Bronchial epithelial cell (primary cell): Measurements from ENCODE around the gene PCP2. TPM values are rescaled to one million over a fixed set of nuclear protein-coding genes. Genes with fewer than 3 reads are reported as not detected.

Experiments used
- DNase-seq: peaks from one replicate; pipeline ENCODE4 v3.0.0-alpha.2; 2010; ENCODE audit warnings: low read depth
- FAIRE-seq: peaks from 2 replicates; lab custom pipeline; 2011; peaks lifted over from hg19 to GRCh38; lab: Jason Lieb, UNC
- H3K27me3 ChIP-seq: 2 replicates; pipeline ENCODE4 v1.5.1; 2011; ENCODE audit warnings: low read length; ENCODE audit not compliant: control insufficient read depth, insufficient read depth
- H3K36me3 ChIP-seq: 2 replicates; pipeline ENCODE4 v1.5.1; 2011; ENCODE audit warnings: low read length; ENCODE audit not compliant: control insufficient read depth, insufficient read depth
- H3K4me3 ChIP-seq: 2 replicates; pipeline ENCODE4 v1.5.1; 2011; ENCODE audit warnings: mild to moderate bottlenecking, low read depth, low read length, control low read depth
- total RNA-seq: library from RNA; depleted of rRNA; stranded (reverse); fragments of >200 nt; gene quantifications from 2 replicates; pipeline ENCODE4 v1.2.1, GENCODE V29; 2014
- TF ChIP-seq, protein P1 (sequence below): IDR thresholded peaks from 2 replicates; pipeline ENCODE4 v1.5.1; 2011; ENCODE audit warnings: mild to moderate bottlenecking, moderate library complexity, low read length, control low read depth, inconsistent platforms; ENCODE audit not compliant: insufficient read depth, severe bottlenecking

Gene PCP2
- total RNA-seq: not detected in 2 replicates

DNA sequence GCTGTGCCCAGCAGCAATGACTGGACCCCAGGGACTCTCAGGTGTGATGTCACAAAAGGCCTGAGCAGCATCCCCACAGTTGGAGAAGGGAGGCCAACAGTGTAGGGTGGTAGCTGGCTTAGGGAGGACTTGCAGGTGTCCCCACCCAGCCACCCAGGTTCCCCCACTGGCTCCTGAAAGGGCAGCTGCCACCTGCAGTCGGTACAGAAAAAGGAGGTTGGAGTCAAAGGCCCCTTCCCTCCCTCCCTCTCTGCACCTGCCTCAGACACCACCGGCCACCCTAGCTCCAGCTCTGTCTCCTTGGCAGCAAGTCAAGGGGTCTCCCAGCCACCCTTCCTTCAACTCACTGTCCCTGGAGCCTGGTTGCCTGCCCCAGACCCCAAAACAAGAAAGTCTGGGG, at the start of gene PCP2:
PCP2 (minus strand) TSS at position 22 of the 400 bp plus-strand sequence. CDS start 262 bp downstream, outside the sequence.
- no peak within 1 kb of the TSS for H3K4me3 ChIP-seq
- DNase-seq (no peak), FAIRE-seq (no peak)
- no peaks in the 10 kb centered on the region for H3K27me3 ChIP-seq
- no peaks in the 10 kb centered on the region for H3K36me3 ChIP-seq
- TF ChIP-seq, protein P1, sequence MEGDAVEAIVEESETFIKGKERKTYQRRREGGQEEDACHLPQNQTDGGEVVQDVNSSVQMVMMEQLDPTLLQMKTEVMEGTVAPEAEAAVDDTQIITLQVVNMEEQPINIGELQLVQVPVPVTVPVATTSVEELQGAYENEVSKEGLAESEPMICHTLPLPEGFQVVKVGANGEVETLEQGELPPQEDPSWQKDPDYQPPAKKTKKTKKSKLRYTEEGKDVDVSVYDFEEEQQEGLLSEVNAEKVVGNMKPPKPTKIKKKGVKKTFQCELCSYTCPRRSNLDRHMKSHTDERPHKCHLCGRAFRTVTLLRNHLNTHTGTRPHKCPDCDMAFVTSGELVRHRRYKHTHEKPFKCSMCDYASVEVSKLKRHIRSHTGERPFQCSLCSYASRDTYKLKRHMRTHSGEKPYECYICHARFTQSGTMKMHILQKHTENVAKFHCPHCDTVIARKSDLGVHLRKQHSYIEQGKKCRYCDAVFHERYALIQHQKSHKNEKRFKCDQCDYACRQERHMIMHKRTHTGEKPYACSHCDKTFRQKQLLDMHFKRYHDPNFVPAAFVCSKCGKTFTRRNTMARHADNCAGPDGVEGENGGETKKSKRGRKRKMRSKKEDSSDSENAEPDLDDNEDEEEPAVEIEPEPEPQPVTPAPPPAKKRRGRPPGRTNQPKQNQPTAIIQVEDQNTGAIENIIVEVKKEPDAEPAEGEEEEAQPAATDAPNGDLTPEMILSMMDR: no peak

DNA sequence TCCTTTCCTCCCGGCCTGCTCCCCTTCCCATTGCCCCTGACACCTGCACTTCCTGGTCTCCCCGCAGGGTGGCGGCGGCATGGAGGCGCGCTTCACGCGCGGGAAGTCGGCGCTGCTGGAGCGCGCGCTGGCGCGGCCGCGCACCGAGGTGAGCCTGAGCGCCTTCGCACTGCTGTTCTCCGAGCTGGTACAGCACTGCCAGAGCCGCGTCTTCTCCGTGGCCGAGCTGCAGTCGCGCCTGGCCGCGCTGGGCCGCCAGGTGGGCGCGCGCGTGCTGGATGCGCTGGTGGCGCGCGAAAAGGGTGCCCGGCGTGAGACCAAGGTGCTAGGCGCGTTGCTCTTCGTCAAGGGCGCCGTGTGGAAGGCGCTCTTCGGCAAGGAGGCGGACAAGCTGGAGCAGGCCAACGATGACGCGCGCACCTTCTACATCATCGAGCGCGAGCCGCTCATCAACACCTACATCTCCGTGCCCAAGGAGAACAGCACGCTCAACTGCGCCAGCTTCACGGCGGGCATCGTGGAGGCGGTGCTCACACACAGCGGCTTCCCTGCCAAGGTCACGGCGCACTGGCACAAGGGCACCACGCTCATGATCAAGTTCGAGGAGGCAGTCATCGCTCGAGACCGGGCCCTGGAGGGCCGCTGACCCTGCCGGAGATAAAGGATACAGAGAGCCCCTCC, 48.8 kb upstream of the PCP2 start:
- FAIRE-seq: no peak
- no peak for DNase-seq
- peaks cover 6% of the 10 kb centered on the region for H3K36me3 ChIP-seq
- H3K27me3 ChIP-seq: no peaks in the 10 kb centered on the region
- TF ChIP-seq, protein P1: no peak
- H3K4me3 ChIP-seq: no peak overlapping the region

DNA sequence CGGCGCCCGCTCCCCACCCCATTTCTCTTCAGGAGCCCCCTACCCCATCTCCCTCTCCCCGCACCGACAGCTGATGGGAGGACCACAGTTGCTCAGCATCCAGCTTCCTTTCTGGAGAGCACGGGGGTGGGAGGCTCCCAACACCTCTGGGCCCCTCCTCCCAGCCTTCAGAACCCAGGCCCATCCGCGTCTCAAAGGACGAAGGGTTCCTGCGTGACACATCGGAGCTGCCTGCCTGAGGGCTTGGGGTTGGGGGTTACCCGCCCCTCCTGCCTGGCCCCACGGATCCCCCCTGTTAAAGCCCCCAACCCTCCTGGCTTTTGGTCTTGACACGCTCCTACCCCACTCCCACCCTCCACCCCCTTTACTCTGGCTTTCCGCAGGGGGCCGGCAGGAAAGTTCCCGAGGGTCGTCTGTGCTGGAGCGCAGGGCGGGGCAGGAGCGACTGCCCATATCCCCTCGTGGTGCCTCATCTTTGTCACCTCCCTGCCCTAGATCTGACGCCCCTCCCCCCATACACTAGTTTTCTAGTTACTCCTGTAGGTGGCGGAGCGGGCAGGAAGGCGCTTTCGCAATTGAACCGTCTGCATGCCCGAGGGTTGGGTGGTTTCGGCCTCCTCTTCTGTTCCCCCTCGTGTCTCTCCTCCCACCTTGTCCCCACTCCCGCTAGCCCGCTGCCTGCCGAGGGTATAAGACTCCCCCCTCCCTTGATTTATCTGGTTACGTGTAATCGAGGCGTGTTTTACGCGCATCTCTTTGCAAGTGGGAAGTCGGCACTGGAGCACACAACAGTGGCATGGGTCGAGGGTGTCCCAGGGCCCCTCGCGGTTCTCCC, 48.0 kb upstream of the PCP2 start:
- DNase-seq (peak; percentile 50), FAIRE-seq (no peak)
- Histone ChIP-seq H3K4me3 (peak overlapping the region; percentile 99), H3K36me3 (peaks cover 6% of the 10 kb centered on the region), H3K27me3 (no peaks in the 10 kb centered on the region)
- TF ChIP-seq, protein P1: peak; percentile 78

DNA sequence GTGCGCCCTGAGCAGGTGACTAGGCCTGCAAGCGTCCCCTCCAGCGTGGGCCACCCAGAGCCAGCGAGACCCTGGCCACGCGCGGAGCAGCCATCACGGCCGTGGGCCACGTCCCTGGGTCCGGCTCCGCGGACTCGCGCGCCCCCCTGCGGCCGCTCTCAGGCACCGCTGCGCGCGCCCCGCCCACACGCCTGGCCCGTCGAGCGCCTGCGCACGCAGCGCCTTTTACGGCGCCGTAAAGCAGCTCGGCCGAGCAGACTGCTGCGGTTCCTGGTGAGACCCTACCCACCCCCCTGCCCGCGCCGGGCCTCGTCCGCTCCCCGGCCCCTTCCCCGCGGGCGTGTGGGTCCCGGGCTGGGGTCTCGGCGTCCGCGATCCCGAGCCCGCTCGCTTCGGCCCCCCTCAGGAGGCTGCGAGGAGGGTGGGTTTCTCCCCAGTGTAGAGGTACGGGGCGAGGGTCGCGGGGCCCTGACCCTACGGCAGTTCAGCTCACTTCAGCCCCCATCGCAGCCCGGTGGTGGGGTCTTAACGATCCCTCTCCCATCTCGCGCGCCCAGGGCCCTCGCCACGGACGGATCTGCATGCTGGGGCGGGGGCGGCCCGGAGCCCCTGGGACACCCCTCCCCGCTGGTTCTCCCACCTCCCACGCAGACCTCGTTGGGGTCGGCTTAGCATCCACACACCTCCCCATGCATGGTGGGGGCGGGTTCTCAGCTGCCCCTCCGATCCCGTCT, 47.3 kb upstream of the PCP2 start, which contains the start of gene TRAPPC5:
TRAPPC5 (plus strand) TSS at position 228 of the 734 bp plus-strand sequence. CDS start 1,421 bp downstream, outside the sequence.
- DNase-seq (peak; percentile 42), FAIRE-seq (no peak)
- Histone ChIP-seq H3K4me3 (peak within 1 kb of the TSS; percentile 99), H3K36me3 (peaks cover 6% of the 10 kb centered on the region), H3K27me3 (no peaks in the 10 kb centered on the region)
- TF ChIP-seq, protein P1: peak; percentile 78

DNA sequence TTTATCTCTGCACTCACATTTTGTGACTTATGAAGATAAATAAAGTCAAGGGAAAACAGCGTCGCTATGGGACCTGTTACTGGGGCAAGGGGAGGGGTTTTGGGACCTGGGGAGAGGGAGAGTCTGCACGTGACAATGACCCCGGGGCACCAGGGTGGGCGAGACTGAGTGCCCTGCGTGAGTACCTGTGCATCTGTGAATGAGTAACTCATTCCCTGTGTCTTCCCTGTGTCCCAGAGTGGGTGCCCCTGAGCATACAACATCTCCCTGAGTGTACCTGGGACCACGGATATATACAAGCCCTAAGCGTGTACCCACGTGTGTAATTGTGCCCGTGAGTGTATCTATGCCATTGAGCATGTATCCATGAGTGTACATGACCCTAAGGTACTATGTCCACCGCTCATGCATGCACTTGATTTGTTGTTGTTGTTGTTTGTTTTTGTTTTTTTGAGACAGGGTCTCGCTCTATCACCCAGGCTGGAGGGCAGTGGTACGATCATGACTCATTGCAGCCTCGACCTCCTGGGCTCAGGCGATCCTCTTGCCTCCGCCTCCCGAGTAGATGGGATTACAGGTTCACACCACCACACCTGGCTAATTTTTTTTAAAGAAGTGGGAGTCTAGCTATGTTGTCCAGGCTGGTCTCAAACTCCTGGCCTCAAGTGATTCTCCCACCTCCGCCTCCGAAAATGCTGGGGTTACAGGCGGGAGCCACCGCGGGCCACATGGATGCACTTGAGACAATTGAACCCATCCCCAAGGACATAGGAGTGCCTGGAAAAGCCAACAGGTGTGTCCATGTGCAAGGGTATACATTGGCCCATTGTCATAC, 46.5 kb upstream of the PCP2 start:
- TF ChIP-seq, protein P1: no peak
- no peak for DNase-seq
- Histone ChIP-seq H3K4me3 (no peak overlapping the region), H3K27me3 (no peaks in the 10 kb centered on the region), H3K36me3 (peaks cover 6% of the 10 kb centered on the region)
- no peak for FAIRE-seq
